ENCODE results near the gene DDX31.

The DDX31 gene

DNA sequence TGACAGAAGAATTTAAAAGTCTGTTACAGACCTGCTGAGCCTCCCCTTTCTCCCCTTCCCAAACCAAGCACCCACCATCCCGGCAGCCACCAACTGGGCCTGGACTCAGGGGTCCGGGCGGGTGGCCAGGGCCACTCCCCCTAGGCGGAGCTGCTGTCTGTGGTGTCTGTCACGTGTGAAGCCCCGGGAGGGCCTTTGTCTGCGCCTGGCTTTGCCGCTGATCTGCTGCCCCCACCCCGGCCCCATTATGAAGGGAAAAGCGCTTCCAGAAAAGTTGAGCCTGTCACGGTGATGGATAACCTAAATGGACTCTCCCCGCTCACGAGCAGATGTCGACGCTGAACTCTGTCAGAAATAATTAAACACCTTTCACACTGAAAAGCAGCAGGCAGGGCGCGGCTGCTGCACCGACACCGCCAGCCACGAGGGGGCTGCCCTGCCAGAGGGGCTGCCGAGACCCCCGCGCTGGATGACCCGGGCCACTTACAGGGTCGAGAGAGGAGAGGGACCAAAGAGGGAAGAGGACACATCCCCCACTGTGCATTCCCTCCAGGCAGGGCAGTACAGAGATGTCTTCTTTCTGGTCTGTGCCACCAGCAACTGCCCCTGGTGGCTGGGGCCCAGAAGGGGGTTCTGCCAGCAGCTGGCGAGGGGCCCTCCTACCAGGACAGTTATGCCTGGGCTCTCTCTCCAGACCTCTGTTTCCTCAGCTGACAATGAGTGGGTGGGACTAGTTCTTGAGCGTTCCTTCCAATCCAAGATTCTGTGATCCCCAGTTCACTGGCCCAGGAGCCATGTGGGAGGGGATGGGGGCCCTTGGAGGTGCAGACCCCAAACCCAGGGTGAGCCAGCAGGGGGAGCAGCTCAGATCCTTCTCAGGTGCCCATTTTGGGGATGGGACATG lies 123.4 kb downstream of the DDX31 start:
- DNase-seq (ENCODE audit: low read depth): no peak

DNA sequence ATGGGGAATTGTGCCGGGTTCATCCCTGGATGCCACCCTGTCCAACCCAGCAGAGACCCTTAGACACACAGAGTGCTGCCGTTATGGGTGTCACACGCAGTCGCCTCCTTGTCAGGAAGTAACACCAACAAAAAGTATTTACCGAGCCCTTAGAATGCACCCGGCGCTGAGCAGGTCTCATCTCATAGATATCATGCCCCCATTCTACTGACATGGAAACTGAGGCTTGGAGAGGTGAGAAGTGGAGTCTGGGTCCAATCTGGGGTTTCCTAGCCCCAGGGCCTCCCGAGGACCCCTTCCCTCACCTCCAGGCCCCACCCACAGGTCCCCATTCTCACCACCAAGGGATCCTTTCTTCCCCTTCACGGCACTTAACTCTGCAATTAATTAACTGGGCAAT lies 124.2 kb downstream of the DDX31 start:
- no peak for DNase-seq (ENCODE audit: low read depth)

DNA sequence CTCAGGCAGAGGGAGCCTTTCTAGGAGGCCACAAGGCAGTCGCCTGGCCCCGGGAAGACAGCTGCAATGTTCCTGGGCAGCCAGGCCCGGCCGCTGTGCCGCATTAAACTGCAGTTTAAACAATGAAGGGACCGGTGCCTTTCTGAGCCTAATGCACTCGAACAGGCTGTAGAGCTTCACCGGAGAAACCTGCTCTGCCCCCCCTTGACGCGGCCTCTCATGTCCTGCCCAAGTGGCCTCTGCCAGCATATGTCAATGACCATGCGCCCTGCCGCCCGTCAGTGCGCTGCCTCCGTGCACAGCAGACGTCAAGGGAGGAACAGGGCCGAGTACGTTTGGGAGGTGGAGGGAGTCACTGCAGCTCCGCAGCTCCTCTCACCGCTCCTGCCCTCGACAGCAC lies 125.8 kb downstream of the DDX31 start:
- no peak for DNase-seq (ENCODE audit: low read depth)

DNA sequence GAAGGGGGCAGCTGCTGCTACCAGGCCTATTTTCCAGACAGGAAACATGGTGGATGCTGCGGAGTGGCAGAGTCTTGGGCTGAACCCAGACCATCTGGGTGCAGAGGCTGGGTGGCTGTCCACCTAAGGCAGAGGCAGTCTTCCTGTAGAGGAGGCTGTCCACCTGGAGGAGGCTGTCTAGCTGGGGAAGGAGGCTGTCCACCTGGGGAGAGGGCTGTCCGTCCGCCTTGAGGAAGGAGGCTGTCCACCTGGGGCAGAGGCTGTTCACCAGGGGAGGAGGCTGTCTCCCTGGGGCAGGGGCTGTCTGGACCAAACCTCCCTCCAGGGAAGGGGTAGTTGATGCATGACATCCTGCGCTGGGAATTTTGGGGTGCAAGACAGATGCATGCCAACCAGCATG lies 126.5 kb downstream of the DDX31 start:
- DNase-seq (ENCODE audit: low read depth): no peak

All from activated T-cell treated with anti-CD3 and anti-CD28 coated beads for 1 hour (primary cell).